HCT116 (cell line): Measurements from ENCODE around the gene PDCL3. TPM values are rescaled to one million over a fixed set of nuclear protein-coding genes. Genes with fewer than 3 reads are reported as not detected.

Experiments
- ATAC-seq: fragments of 200-7000 bp; cut with Tn5 transposase; 2 replicates; pipeline ENCODE4 v1.9.1; 2020; ENCODE audit warnings: mild to moderate bottlenecking, moderate library complexity
- BruUV-seq: library from RNA; stranded (reverse); fragments of 400-500 nt; replicated peaks from 2 replicates; lab custom pipeline; 2021; lab: Mats Ljungman, UMichigan
- CTCF ChIA-PET: fragments of 300-600 bp; sonication (Branson Sonifier 250); formaldehyde crosslinking; loops from one replicate; lab custom pipeline; 2021; ENCODE audit warnings: antibody characterized with exemption; lab: Charles Lee
- POLR2A ChIA-PET: fragments of 300-600, 350-600 bp; sonication (Branson Sonifier 250); formaldehyde crosslinking; loops from one replicate; lab custom pipeline; 2021; ENCODE audit warnings: antibody characterized with exemption; lab: Charles Lee
- RAD21 ChIA-PET, 2 experiments: fragments of 300-600 bp; sonication (Branson Sonifier 250); formaldehyde crosslinking; loops; one replicate each; lab custom pipeline; 2023; ENCODE audit warnings: low total read pairs in 2 of 2; ENCODE audit not compliant: uncharacterized antibody in 2 of 2, unreplicated experiment in 2 of 2, low non-redundant PET in 1 of 2; lab: Charles Lee
- DNase-seq: peaks from one replicate; pipeline ENCODE4 v3.0.0-alpha.2; 2010; ENCODE audit warnings: low read depth, low spot score
- H2AFZ ChIP-seq: fragments of 200-600 bp; shearing (Covaris generic), sonication (generic); 2 replicates; pipeline ENCODE4 v1.6.1; 2017; ENCODE audit warnings: low read depth, mixed run types, mixed read lengths, antibody characterized with exemption, low read length; ENCODE audit not compliant: poor library complexity, severe bottlenecking
- H3K27ac ChIP-seq: 2 replicates; pipeline ENCODE4 v1.5.1; 2012; ENCODE audit warnings: low read depth, low read length
- H3K27me3 ChIP-seq: fragments of 200-600 bp; sonication (generic); 2 replicates; pipeline ENCODE4 v1.6.1; 2016; ENCODE audit warnings: mixed run types, low read length, mixed read lengths; ENCODE audit not compliant: insufficient read depth
- H3K36me3 ChIP-seq, 2 experiments: fragments of 200-500 bp in 1 of 2; fragments of 200-600 bp in 1 of 2; sonication (Bioruptor generic) in 1 of 2; sonication (generic) in 1 of 2; 2 replicates each; pipeline versions ENCODE4 v1.5.1 to v1.6.1; 2014 to 2016; ENCODE audit warnings: low read length in 2 of 2, inconsistent platforms in 1 of 2, mixed read lengths in 1 of 2, mixed run types in 1 of 2; ENCODE audit not compliant: insufficient read depth in 2 of 2, control insufficient read depth in 1 of 2
- H3K4me1 ChIP-seq, 2 experiments: fragments of 200-600 bp in 1 of 2; sonication (generic) in 1 of 2; 2 replicates each; pipeline versions ENCODE4 v1.5.1 to v1.6.1; 2012 to 2017; ENCODE audit warnings: low read length in 2 of 2, inconsistent platforms in 1 of 2, mild to moderate bottlenecking in 1 of 2, mixed read lengths in 1 of 2, mixed run types in 1 of 2, moderate library complexity in 1 of 2; ENCODE audit not compliant: insufficient read depth in 2 of 2, control insufficient read depth in 1 of 2
- H3K4me2 ChIP-seq: fragments of 200-600 bp; sonication (generic); 2 replicates; pipeline ENCODE4 v1.6.1; 2017; ENCODE audit warnings: mixed run types, low read length, mixed read lengths
- H3K4me3 ChIP-seq, 2 experiments: fragments of 200-600 bp in 1 of 2; sonication (generic) in 1 of 2; replicated peaks in 1 of 2; 2 replicates each; pipeline ENCODE4 v1.5.1; 2011 to 2016; ENCODE audit warnings: low read length in 2 of 2, control low read depth in 1 of 2, low read depth in 1 of 2, mild to moderate bottlenecking in 1 of 2, mixed read lengths in 1 of 2, mixed run types in 1 of 2
- H3K79me2 ChIP-seq: fragments of 200-600 bp; sonication (generic); 2 replicates; pipeline ENCODE4 v1.6.1; 2017; ENCODE audit warnings: mild to moderate bottlenecking, mixed run types, low read length, moderate library complexity, mixed read lengths; ENCODE audit not compliant: insufficient read depth
- H3K9ac ChIP-seq: fragments of 200-600 bp; sonication (generic); 2 replicates; pipeline ENCODE4 v1.6.1; 2016; ENCODE audit warnings: low read length, mixed read lengths
- H3K9me2 ChIP-seq: fragments of 200-600 bp; sonication (generic), shearing (Covaris generic); 2 replicates; pipeline ENCODE4 v1.6.1; 2017; ENCODE audit warnings: mixed run types, mild to moderate bottlenecking, moderate library complexity; ENCODE audit not compliant: insufficient read depth
- H3K9me3 ChIP-seq, 2 experiments: fragments of 200-500 bp in 1 of 2; fragments of 200-600 bp in 1 of 2; sonication (Bioruptor generic) in 1 of 2; sonication (generic) in 1 of 2; 2 replicates each; pipeline ENCODE4 v1.6.1; 2014 to 2017; ENCODE audit warnings: low read length in 2 of 2, mixed read lengths in 2 of 2, inconsistent platforms in 1 of 2, low read depth in 1 of 2, mild to moderate bottlenecking in 1 of 2, mixed run types in 1 of 2, moderate library complexity in 1 of 2; ENCODE audit not compliant: control insufficient read depth in 1 of 2, insufficient read depth in 1 of 2
- H4K20me1 ChIP-seq: fragments of 200-600 bp; sonication (generic), shearing (Covaris generic); 2 replicates; pipeline ENCODE4 v1.6.1; 2017; ENCODE audit warnings: mixed run types, mild to moderate bottlenecking, moderate library complexity; ENCODE audit not compliant: insufficient read depth
- ATF3 ChIP-seq: IDR thresholded peaks from 2 replicates; pipeline ENCODE4 v1.6.1; 2012
- CBX3 ChIP-seq: IDR thresholded peaks from 2 replicates; pipeline ENCODE4 v1.6.1; 2012; ENCODE audit warnings: low read depth
- EZH2phosphoT487 ChIP-seq: fragments of 200-600 bp; IDR thresholded peaks from 2 replicates; pipeline ENCODE4 v1.6.1; 2018; ENCODE audit warnings: antibody characterized with exemption, borderline replicate concordance
- FOSL1 ChIP-seq: IDR thresholded peaks from 2 replicates; pipeline ENCODE4 v1.6.1; 2012; ENCODE audit warnings: low read depth
- POLR2A ChIP-seq: IDR thresholded peaks from 2 replicates; pipeline ENCODE4 v1.7.0; 2011; ENCODE audit warnings: borderline replicate concordance; ENCODE audit not compliant: insufficient read depth, insufficient read length; ENCODE audit errors: extremely low read depth
- POLR2AphosphoS5 ChIP-seq: IDR thresholded peaks from 2 replicates; pipeline ENCODE4 v1.6.1; 2011; ENCODE audit warnings: mild to moderate bottlenecking, low read depth, low read length, moderate library complexity
- SIN3A ChIP-seq: IDR thresholded peaks from 2 replicates; pipeline ENCODE4 v1.6.1; 2012; ENCODE audit warnings: low read depth
- SP1 ChIP-seq: IDR thresholded peaks from 2 replicates; pipeline ENCODE4 v1.6.1; 2012; ENCODE audit warnings: low read depth
- TCF7L2 ChIP-seq: IDR thresholded peaks from 2 replicates; pipeline ENCODE4 v1.7.0; 2011; ENCODE audit warnings: borderline replicate concordance, inconsistent platforms; ENCODE audit not compliant: insufficient read depth, insufficient read length; ENCODE audit errors: extremely low read depth
- ZFX ChIP-seq: fragments of 450-650 bp; IDR thresholded peaks from 2 replicates; pipeline ENCODE4 v1.6.1; 2017
- intact Hi-C: fragments of 100-400 bp; cut with micrococcal nuclease; formaldehyde crosslinking; loops from 2 replicates; pipeline ENCODE4 v1.10.0; 2022
- total RNA-seq: library from RNA; stranded (reverse); gene quantifications from one replicate; pipeline ENCODE4 v1.2.1, GENCODE V29; 2021; ENCODE audit not compliant: unreplicated experiment
- TF ChIP-seq, protein P1 (sequence below): IDR thresholded peaks from 2 replicates; pipeline ENCODE4 v1.6.1; 2012; ENCODE audit warnings: low read depth

The PDCL3 gene
- total RNA-seq, 1 experiment from 2014 or later: 26.3 TPM

GRCh38 chr2:100615471-100615870, 52.7 kb downstream of the PDCL3 start:
- Histone ChIP-seq H3K4me2 (no peak overlapping the region), H3K9ac (no peak overlapping the region), H3K9me2 (no peaks in the 10 kb centered on the region), H3K9me3 (no peaks in the 10 kb centered on the region), H3K4me1 (no peaks in the 10 kb centered on the region), H3K79me2 (no peaks in the 10 kb centered on the region), H4K20me1 (no peaks in the 10 kb centered on the region), H3K27me3 (0 out of 2 replicates have a peak, but pooled peaks cover 3% of the 10 kb centered on the region), H2AFZ (no peak overlapping the region), H3K27ac (no peak overlapping the region), H3K36me3 (no peaks in the 10 kb centered on the region), H3K4me3 (no peak overlapping the region)
- intact Hi-C loops: loop anchor here (10.0 kb wide), 1 partner anchor 209 kb away; the partner anchor contains the start of gene NPAS2
- no TSS peak for BruUV-seq
- ATAC-seq (no peak), DNase-seq (no peak)
- CTCF ChIA-PET: interaction anchor here (0.8 kb wide), 1 partner anchor 8 kb away, joined by 3 read pairs; no protein-coding TSS in a partner anchor
- no peak for TF ChIP-seq CBX3
- TF ChIP-seq TCF7L2: no peak
- no peak for TF ChIP-seq SP1
- no peak for TF ChIP-seq SIN3A
- RAD21 ChIA-PET: no interaction called here
- POLR2A ChIA-PET: no interaction called here

DNA sequence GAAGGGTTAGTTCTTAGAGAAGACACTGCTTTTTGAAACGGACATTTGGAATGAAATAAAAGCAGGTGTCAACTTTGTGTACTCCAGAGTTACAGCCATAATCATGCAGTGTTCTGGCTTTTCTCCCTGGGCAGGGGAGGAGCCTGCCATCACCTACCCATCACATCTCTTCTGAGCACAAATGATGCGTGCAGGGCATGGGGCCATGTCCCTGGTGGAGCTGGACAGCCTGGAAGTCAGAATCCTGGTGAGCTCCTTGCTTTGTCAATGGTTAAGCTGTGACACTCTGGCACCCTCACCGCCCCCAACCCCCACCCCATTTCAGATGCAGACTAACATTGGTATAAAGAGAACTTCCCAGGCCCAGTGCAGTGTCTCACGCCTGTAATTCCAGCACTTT, 53.1 kb downstream of the PDCL3 start:
- no TSS peak for BruUV-seq
- Histone ChIP-seq H4K20me1 (no peaks in the 10 kb centered on the region), H3K4me3 (no peak overlapping the region), H3K4me1 (no peaks in the 10 kb centered on the region), H3K36me3 (no peaks in the 10 kb centered on the region), H3K4me2 (no peak overlapping the region), H3K27ac (no peak overlapping the region), H3K9ac (no peak overlapping the region), H2AFZ (no peak overlapping the region), H3K79me2 (no peaks in the 10 kb centered on the region), H3K9me3 (no peaks in the 10 kb centered on the region), H3K27me3 (0 out of 2 replicates have a peak, but pooled peaks cover 3% of the 10 kb centered on the region), H3K9me2 (no peaks in the 10 kb centered on the region)
- ChIA-PET POLR2A (no interaction called here), CTCF (interaction anchor here (0.8 kb wide), 1 partner anchor 9 kb away, joined by 3 read pairs; no protein-coding TSS in a partner anchor), RAD21 (no interaction called here)
- ATAC-seq (no peak), DNase-seq (no peak)
- TF ChIP-seq FOSL1 (no peak), POLR2A (no peak), POLR2AphosphoS5 (no peak), ZFX (no peak), ATF3 (no peak), EZH2phosphoT487 (no peak)
- TF ChIP-seq, protein P1, sequence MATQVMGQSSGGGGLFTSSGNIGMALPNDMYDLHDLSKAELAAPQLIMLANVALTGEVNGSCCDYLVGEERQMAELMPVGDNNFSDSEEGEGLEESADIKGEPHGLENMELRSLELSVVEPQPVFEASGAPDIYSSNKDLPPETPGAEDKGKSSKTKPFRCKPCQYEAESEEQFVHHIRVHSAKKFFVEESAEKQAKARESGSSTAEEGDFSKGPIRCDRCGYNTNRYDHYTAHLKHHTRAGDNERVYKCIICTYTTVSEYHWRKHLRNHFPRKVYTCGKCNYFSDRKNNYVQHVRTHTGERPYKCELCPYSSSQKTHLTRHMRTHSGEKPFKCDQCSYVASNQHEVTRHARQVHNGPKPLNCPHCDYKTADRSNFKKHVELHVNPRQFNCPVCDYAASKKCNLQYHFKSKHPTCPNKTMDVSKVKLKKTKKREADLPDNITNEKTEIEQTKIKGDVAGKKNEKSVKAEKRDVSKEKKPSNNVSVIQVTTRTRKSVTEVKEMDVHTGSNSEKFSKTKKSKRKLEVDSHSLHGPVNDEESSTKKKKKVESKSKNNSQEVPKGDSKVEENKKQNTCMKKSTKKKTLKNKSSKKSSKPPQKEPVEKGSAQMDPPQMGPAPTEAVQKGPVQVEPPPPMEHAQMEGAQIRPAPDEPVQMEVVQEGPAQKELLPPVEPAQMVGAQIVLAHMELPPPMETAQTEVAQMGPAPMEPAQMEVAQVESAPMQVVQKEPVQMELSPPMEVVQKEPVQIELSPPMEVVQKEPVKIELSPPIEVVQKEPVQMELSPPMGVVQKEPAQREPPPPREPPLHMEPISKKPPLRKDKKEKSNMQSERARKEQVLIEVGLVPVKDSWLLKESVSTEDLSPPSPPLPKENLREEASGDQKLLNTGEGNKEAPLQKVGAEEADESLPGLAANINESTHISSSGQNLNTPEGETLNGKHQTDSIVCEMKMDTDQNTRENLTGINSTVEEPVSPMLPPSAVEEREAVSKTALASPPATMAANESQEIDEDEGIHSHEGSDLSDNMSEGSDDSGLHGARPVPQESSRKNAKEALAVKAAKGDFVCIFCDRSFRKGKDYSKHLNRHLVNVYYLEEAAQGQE: no peak
- intact Hi-C loops: loop anchor here (10.0 kb wide), 1 partner anchor 209 kb away; the partner anchor contains the start of gene NPAS2
